ENCODE measurements around the gene GALNT13. TPM values are rescaled to one million over a fixed set of nuclear protein-coding genes. Genes with fewer than 3 reads are reported as not detected.

The GALNT13 gene
- total and polyA plus RNA-seq, 2 experiments from 2014 or later = 1.3 to 3.1 TPM

- H3K27ac ChIP-seq = no peak overlapping the region
- no peaks in the 10 kb centered on the region for H3K27me3 ChIP-seq
- H3K4me3 ChIP-seq = no peak overlapping the region
- no peak for TF ChIP-seq CTCF (IDR thresholded peaks at IDR 0.05; ENCODE audit: low read depth, low read length)
- no peaks in the 10 kb centered on the region for H3K9me3 ChIP-seq (ENCODE audit: low read depth)
- no peak for DNase-seq (ENCODE audit: low read depth in 1 of 2, low spot score in 1 of 2)
- peaks cover 4% of the 10 kb centered on the region for H3K4me1 ChIP-seq (ENCODE audit: low read depth)
- H3K36me3 ChIP-seq = no peaks in the 10 kb centered on the region
These were observed 73.1 kb downstream of the GALNT13 start for GRCh38 chr2:153944800-153945199.

- no peaks in the 10 kb centered on the region for H3K9me3 ChIP-seq (ENCODE audit: low read depth)
- no peaks in the 10 kb centered on the region for H3K4me1 ChIP-seq (ENCODE audit: low read depth)
These were observed 74.3 kb downstream of the GALNT13 start for GRCh38 chr2:153946036-153946435.

GRCh38 chr2:153953761-153954160 is 82.0 kb downstream of the GALNT13 start:
- DNase-seq (ENCODE audit: low read depth in 1 of 2, low spot score in 1 of 2) = no peak
- Histone ChIP-seq H3K27me3 (no peaks in the 10 kb centered on the region), H3K9me3 (ENCODE audit: low read depth) (no peaks in the 10 kb centered on the region), H3K36me3 (no peaks in the 10 kb centered on the region), H3K4me1 (ENCODE audit: low read depth) (no peaks in the 10 kb centered on the region), H3K4me3 (no peak overlapping the region), H3K27ac (no peak overlapping the region)
- no peak for TF ChIP-seq CTCF (IDR thresholded peaks at IDR 0.05; ENCODE audit: low read depth, low read length)

More at GRCh38 chr2:153946036-153946435, 74.3 kb downstream of the GALNT13 start:
- Histone ChIP-seq H3K4me3 (no peak overlapping the region), H3K36me3 (no peaks in the 10 kb centered on the region), H3K27ac (no peak overlapping the region), H3K27me3 (no peaks in the 10 kb centered on the region)
- DNase-seq (ENCODE audit: low read depth in 1 of 2, low spot score in 1 of 2) = no peak
- TF ChIP-seq CTCF (IDR thresholded peaks at IDR 0.05; ENCODE audit: low read depth, low read length) = no peak

- H3K36me3 ChIP-seq = no peaks in the 10 kb centered on the region
- no peak for DNase-seq (ENCODE audit: low read depth in 1 of 2, low spot score in 1 of 2)
- no peak overlapping the region for H3K4me3 ChIP-seq
- H3K4me1 ChIP-seq (ENCODE audit: low read depth) = peaks cover 3% of the 10 kb centered on the region
- H3K27me3 ChIP-seq = no peaks in the 10 kb centered on the region
- no peak for TF ChIP-seq CTCF (IDR thresholded peaks at IDR 0.05; ENCODE audit: low read depth, low read length)
- H3K9me3 ChIP-seq (ENCODE audit: low read depth) = no peaks in the 10 kb centered on the region
- no peak overlapping the region for H3K27ac ChIP-seq
These were observed 91.5 kb downstream of the GALNT13 start for GRCh38 chr2:153963256-153963655.

GRCh38 chr2:153967248-153967973 is 95.7 kb downstream of the GALNT13 start:
- TF ChIP-seq CTCF (IDR thresholded peaks at IDR 0.05; ENCODE audit: low read depth, low read length) = no peak
- H3K27me3 ChIP-seq = no peaks in the 10 kb centered on the region
- H3K4me1 ChIP-seq (ENCODE audit: low read depth) = no peaks in the 10 kb centered on the region
- H3K36me3 ChIP-seq = no peaks in the 10 kb centered on the region
- H3K9me3 ChIP-seq (ENCODE audit: low read depth) = no peaks in the 10 kb centered on the region
- H3K27ac ChIP-seq = no peak overlapping the region
- H3K4me3 ChIP-seq = no peak overlapping the region
- no peak for DNase-seq (ENCODE audit: low read depth in 1 of 2, low spot score in 1 of 2)

Data from cardiac muscle cell (in vitro differentiated cells and primary cell).